Measurements from ENCODE around the gene SUCLA2. TPM values are rescaled to one million over a fixed set of nuclear protein-coding genes. Genes with fewer than 3 reads are reported as not detected.

SUCLA2 gene
- total RNA-seq (2021; fragmentation: NEBNext Ultra II Directional; extraction: Animal tissue kit (Norgen Biotek cat#: 25700)), result 69.1 and 78.8 TPM in 2 replicates
- polyA plus RNA-seq (2011; rRNA removed), result 19.4 and 23.5 TPM in 2 replicates
- 37.8 TPM for polyA plus RNA-seq (2011; cell fraction: cytosol; rRNA removed)
- 15.6 TPM for polyA plus RNA-seq (2011; cell fraction: nucleus; rRNA removed)
- polyA plus RNA-seq (2012, experiment 1 of 2), result 33.5 to 60.4 TPM (median 41.4 TPM) in 4 replicates
- 4.5 TPM for polyA plus RNA-seq (2012, experiment 2 of 2)
- polyA plus RNA-seq (2013, experiment 1 of 2), result 53.6 TPM
- 56.9 TPM for polyA plus RNA-seq (2013, experiment 2 of 2)
- polyA minus RNA-seq (2011; rRNA and poly(A)+ RNA removed), result 22.2 and 47.5 TPM in 2 replicates
- polyA minus RNA-seq (2011; cell fraction: cytosol; rRNA and poly(A)+ RNA removed), result 23.9 TPM
- 45.4 TPM for polyA minus RNA-seq (2011; cell fraction: nucleus; rRNA and poly(A)+ RNA removed)
- long read RNA-seq, experiment 1, transcript SUCLA2-219 (11 exons, 2,111 nt), result major isoform, 28 of 101 reads
- long read RNA-seq, experiment 1, partial matches to known transcripts, result 47 of 101 reads
- long read RNA-seq, experiment 1, other reads (novel, unspliced or antisense), result 25 of 101 reads
- long read RNA-seq, experiment 2, transcript SUCLA2-219 (11 exons, 2,111 nt), result major isoform, 54 of 106 reads
- long read RNA-seq, experiment 2, partial matches to known transcripts, result 45 of 106 reads
- long read RNA-seq, experiment 2, other reads (novel, unspliced or antisense), result 4 of 106 reads

DNA sequence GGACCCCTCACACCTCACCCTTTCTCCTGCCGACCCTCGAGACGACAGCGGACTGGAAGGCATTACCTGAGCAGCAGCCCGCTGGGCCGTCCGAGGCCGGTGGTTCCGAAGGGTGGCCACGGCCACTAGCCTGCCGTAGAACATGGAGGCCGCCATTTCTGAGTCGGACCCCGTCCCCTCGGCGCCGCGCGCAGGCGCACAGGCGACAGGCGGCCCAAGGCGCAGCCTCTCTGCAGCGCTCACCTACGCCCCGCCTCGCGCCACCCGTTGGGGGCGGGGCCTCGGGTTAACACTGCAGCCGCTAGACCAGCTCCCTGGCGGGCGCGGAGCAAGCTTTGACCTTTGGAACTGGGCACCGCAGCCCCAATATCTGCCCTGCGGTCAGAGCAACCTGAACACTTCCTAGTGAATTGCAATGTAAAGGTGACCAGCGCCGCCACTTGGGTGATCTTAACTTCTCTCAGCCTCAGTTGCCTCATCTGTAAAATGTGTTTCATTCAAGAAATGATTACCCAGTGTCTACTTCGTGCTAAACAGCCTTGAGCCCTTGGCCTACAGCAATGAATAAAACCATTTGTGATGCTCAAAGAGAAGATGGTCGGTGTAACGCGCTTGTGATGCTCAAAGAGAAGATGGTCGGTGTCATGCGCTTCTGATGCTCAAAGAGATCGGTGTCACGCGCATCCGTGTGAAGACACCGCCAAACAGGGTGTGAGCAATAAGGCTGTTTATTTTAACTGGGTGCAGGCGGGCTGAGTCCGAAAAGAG lies at the start of gene SUCLA2:
SUCLA2 (minus strand) TSS at position 160 of the 768 bp plus-strand sequence; CDS start at position 156, 4 bp downstream.
- Histone ChIP-seq H3K4me2 (ENCODE audit: insufficient read depth in 1 of 2, low read depth in 2 of 2, low read length in 2 of 2) (peak within 1 kb of the TSS; percentile 80 to 86), H2BK15ac (ENCODE audit: low read length) (no peak within 1 kb of the TSS), H3K9ac (replicated peaks in 1 of 4; ENCODE audit: extremely low read depth in 1 of 4, low read depth in 3 of 4, low read length in 3 of 4) (peak within 1 kb of the TSS; percentile 73 to 94 (median 93)), H3K56ac (replicated peaks; ENCODE audit: insufficient read length, low read depth, low read length) (peak within 1 kb of the TSS; percentile 80), H2BK20ac (ENCODE audit: low read length) (no peak within 1 kb of the TSS), H2BK120ac (replicated peaks; ENCODE audit: low read depth, low read length) (peak within 1 kb of the TSS; percentile 77), H2AFZ (ENCODE audit: low read length) (peak within 1 kb of the TSS; percentile 96), H3K79me2 (ENCODE audit: control insufficient read depth in 1 of 2, insufficient read depth in 2 of 2, low read length in 2 of 2) (peaks cover 6 to 44% of the 10 kb centered on the region in 2 experiments), H3K23ac (ENCODE audit: insufficient read length) (no peak within 1 kb of the TSS), H4K91ac (replicated peaks; ENCODE audit: insufficient read length, low read length) (peak within 1 kb of the TSS; percentile 49), H3K79me1 (ENCODE audit: low read depth, low read length) (no peaks in the 10 kb centered on the region; the same call in 1 of the 2 replicates), H3K18ac (ENCODE audit: extremely low read depth, low read length) (peak within 1 kb of the TSS; percentile 63), H3K36me3 (ENCODE audit: control insufficient read depth in 2 of 4, insufficient read depth in 4 of 4, low read length in 3 of 4) (peaks cover 0 to 4% (median under 1%) of the 10 kb centered on the region in 4 experiments; a peak in 2 of 8 replicates), H3K23me2 (ENCODE audit: low read depth, low read length) (peaks cover 4% of the 10 kb centered on the region), H3K14ac (ENCODE audit: insufficient read length) (no peak within 1 kb of the TSS), H3K9me3 (ENCODE audit: insufficient read depth in 2 of 2, low read depth in 1 of 2, low read length in 1 of 2) (no peaks in the 10 kb centered on the region), H3K27ac (ENCODE audit: low read depth, low read length) (peak within 1 kb of the TSS; percentile 71), H3K4me1 (replicated peaks in 1 of 4; ENCODE audit: control insufficient read depth in 3 of 4, insufficient read depth in 4 of 4, low read length in 3 of 4) (peaks cover 0 to 4% (median 0%) of the 10 kb centered on the region in 4 experiments; a peak in 3 of 7 replicates), H3K27me3 (replicated peaks in 1 of 4; ENCODE audit: control insufficient read depth in 3 of 4, extremely low read depth in 1 of 4, insufficient read depth in 3 of 4, low read length in 3 of 4) (no peaks in the 10 kb centered on the region), H3K4me3 (ENCODE audit: extremely low read depth in 1 of 4, insufficient read depth in 2 of 4, low read depth in 3 of 4, low read length in 4 of 4) (peak within 1 kb of the TSS; percentile 95 to 97 (median 96)), H2BK12ac (ENCODE audit: low read depth, low read length) (peak within 1 kb of the TSS; percentile 39; the same call in 1 of the 2 replicates), H4K8ac (ENCODE audit: extremely low read depth, insufficient read depth, low read length) (peak within 1 kb of the TSS; percentile 99), H3K4ac (replicated peaks; ENCODE audit: insufficient read length, low read depth, low read length) (peak within 1 kb of the TSS; percentile 92), H2AK5ac (ENCODE audit: low read depth, low read length) (no peak within 1 kb of the TSS), H4K5ac (ENCODE audit: insufficient read length, low read depth, low read length) (peak within 1 kb of the TSS; percentile 73), H2BK5ac (ENCODE audit: low read depth, low read length) (peak within 1 kb of the TSS; percentile 92), H4K20me1 (replicated peaks in 1 of 2; ENCODE audit: control insufficient read depth in 1 of 2, insufficient read depth in 2 of 2, low read length in 2 of 2) (peaks cover 4% of the 10 kb centered on the region in 2 experiments)
- WGBS, 2 experiments (ENCODE audit: extremely low coverage in 1 of 2, insufficient coverage in 1 of 2, insufficient read length in 1 of 2, insufficient replicate concordance in 2 of 2, low coverage in 1 of 2, low lambda C conversion rate in 2 of 2, missing lambda C conversion rate in 1 of 2), result 9% methylated on average over 45 of the region's 52 CpGs; no CpG with 5 or more reads in 1 of the 2 experiments
- FAIRE-seq (no peak), DNase-seq (ENCODE audit: low read depth in 1 of 2, low spot score in 2 of 2) (peak; percentile 81 to 95)
- ChIA-PET CTCF (ENCODE audit: partially characterized antibody) (interaction anchor here (0.9 to 2.8 kb wide), 3 partner anchors 11 to 37 kb away, joined by 3 to 13 read pairs (median 3); partner anchors contain the start of gene NUDT15), POLR2A (ENCODE audit: partially characterized antibody) (interaction anchor here (0.7 to 6.0 kb wide), 8 partner anchors 11 to 203 kb away, joined by 3 to 43 read pairs (median 4); partner anchors contain the start of genes MED4 and NUDT15)
- TF ChIP-seq USF2 (IDR thresholded peaks at IDR 0.05; ENCODE audit: low read length), result no peak
